CD4-positive, alpha-beta T cell treated with Interleukin-17A for 4 hours (primary cell): ENCODE measurements around the gene PTPRCAP.
A peak's percentile ranks its signal among the peaks of the same experiment; 100 is the strongest.
"Not testable (repeated sequence)": the region's sequence is repeated elsewhere in the genome, so short reads cannot be mapped to it uniquely, and the experiment has no call there.

Experiments used
- DNase-seq: peaks from one replicate; pipeline ENCODE4 v3.0.0-alpha.2; 2020; ENCODE audit warnings: mixed read lengths

PTPRCAP gene, protein sequence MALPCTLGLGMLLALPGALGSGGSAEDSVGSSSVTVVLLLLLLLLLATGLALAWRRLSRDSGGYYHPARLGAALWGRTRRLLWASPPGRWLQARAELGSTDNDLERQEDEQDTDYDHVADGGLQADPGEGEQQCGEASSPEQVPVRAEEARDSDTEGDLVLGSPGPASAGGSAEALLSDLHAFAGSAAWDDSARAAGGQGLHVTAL

DNA sequence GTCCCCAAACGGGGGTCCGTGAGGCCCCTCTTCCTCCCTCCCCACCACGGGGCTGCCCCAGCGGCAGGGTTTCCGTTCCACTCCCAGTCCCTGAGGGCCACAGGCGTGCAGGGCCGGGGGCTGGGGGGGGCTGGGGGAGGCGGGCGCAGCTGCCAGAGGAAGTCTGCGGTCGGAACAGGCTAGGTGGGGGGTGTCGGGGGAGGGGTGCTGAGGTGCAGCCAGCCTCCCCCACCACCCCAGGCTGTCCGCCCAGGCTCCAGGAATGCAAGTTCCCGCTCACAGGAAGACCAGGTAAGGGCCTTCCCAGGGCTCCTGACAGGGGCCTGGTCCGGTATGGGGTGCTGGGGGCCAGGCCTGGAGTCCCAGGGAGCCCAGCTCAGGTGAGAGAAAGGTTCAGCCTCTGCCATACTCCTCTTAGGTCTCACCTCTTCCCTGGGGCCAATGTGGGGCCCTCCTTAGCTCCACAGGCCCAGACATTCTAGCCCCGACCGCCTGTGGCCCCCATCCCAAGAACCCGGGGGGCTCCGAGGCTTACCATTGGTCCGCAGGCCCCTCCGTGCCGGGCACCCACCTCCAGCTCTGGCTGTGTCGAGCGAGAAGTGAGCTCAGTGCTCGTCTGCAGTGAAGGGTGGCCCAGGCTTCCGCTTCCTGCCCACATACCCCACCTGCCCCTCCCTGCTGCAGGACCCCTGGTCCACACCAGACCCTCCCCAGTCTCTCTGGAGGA, at the start of gene PTPRCAP:
TSS of gene PTPRCAP (minus strand) at position 601 of the 727 bp plus-strand sequence. CDS start at position 538, 63 bp downstream.
- DNase-seq, result peak; percentile 91

DNA sequence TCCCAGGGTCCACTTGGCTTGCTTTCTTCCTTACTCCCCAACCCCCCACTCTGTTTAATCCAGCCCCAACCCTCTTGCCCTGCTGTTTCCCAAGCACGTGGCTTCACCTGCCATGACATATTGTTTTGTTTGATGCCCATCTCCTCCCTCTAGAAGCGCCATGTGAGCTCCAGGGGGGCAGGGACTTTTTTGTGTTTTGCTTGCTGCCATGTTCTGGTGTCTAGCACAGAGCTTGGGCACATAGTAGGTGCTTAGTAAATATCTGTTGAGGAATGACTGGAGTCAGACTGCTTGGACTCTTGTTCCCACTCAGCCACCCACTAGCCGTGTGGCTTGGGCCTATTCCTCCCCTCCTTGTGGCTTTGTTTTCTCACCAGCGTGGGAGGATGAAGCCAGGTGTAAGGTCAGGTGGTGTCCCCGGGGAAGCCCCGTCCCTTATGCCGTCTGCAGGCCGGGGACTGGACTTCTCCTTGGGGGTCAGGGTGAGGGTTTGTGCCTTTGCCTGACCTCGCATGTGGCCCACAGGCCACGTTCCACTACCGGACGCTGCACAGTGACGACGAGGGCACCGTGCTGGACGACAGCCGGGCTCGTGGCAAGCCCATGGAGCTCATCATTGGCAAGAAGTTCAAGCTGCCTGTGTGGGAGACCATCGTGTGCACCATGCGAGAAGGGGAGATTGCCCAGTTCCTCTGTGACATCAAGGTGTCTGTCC, 49.2 kb upstream of the PTPRCAP start:
- no peak for DNase-seq

DNA sequence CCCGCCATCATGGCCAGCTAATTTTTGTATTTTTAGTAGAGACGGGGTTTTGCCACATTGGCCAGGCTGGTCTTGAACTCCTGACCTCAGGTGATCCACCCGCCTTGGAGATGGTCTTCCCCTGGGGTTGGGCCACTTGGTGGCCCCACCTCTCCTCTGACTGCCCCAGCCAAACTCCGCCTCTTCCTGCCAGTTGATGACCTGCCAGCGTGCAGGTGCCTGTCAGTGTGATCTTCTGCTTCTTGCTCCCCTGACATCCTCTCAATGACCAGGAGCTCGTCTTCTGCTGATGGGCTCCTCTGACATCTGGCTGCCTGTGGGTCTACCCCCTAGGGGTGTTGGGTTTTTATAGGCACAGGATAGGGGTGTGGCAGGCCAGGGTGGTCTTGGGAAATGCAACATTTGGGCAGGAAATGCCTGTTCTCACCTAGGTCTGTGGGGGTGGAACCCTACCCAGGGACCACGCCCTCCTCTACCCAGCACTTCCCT, 48.4 kb upstream of the PTPRCAP start:
- DNase-seq, result peak; percentile 58

DNA sequence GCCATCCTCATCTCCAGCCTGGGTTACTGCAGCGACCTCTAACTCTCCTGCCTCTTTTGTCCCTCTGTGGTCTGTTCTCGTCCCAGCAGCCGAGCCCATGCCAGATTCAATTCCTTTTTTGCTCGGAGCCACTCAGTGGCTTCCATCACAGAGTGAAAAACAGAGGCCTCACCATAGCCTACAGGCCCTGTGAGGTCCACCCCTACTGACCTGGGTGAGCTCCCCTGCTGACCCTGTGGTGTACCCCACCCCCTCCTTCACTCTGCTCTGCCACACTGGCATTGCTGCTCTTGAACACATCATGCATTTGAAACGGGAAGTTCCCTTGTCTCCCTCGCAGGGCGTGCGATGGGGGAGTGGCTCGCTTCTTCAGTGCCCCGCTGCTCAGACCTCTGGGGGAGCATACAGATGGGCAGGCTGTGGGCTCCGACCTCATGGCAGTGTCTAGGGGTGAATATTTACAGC, 47.4 kb upstream of the PTPRCAP start:
- DNase-seq, result peak; percentile 65

DNA sequence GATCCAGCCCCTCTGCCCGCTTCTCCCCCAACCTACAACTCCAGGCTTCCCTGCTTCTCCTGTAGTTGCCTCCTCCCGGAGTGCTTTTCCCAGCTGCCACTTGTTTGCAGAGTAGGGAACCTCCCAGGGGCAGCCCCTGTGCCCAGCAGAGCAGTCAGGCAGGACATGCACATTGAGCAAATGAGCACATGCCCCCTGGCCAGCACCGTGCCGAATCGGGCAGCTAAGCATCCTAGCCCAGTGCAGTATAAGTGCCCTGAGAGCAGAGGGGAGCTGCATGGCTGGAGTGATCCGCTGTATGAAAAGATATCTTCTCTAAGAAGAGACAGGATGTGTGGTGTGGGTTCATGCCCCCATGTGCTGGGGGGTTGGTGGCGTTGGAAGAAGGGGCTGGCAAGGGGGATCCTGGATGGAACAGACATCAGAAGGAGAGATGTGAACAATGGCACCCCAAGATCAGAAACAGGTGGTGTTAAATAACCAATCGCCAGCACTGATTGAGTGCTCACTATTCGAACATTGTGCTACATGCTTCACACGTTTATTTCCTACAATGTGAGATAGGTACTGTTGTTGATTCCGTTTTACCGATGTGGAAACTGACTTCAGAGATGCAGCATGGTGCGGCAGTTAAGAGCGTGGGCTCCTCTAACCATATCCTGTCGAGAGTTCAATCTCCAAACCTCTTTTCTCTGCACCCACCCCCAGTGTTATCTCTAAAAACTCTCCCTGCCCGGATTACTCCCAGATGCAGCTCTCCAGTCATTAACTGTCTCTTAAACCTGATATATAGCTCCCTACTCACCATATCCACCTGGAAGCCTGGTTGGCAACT, 46.6 kb upstream of the PTPRCAP start:
- peak; percentile 58 for DNase-seq

DNA sequence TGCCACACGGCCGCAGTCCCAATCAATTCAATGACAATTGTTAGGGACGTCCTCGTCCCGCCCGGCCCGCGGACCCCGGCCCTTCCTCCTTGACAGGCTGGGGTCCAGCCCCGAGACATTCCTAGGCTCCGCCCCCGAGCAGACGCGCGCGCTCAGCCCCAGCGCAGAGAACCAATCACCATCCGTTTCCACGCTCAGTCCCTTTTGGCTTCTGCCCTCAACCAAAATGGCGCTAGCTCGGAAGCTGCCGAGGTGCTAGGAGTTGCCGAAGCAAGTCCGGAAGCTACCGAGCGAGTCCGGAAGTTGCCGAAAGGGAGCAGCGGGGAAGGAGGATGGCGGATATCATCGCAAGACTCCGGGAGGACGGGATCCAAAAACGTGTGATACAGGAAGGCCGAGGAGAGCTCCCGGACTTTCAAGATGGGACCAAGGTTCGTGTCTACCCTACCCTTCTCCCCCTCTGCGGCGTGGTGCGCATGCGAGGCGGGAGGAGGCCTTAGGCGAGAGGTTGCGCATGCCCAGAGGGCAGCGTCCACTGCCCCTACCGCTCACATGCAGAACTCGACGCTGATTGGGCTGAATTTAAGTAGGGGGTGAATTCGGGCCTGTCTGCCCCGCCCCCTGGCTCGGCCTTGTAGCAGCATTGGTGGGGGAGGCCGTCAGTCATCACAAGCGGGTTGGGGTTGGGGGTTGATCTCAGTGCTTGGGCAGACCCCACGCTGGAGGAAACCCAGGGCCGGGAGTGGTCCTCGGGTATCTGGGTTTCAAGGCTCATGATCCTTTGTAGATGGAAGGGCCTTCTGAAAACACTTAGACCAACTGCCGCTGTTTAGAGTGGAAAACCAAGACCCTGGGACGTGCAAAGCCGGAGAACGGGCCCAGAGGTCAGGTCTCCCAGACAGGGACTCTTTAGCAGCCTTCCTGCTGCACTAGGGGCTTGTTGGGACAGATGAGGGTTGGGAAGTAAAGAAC, 45.6 kb upstream of the PTPRCAP start, which contains the start of gene AIP:
TSS of gene AIP (plus strand) at position 200 of the 972 bp plus-strand sequence. CDS start at position 333, 133 bp downstream.
- peak; percentile 96 for DNase-seq

DNA sequence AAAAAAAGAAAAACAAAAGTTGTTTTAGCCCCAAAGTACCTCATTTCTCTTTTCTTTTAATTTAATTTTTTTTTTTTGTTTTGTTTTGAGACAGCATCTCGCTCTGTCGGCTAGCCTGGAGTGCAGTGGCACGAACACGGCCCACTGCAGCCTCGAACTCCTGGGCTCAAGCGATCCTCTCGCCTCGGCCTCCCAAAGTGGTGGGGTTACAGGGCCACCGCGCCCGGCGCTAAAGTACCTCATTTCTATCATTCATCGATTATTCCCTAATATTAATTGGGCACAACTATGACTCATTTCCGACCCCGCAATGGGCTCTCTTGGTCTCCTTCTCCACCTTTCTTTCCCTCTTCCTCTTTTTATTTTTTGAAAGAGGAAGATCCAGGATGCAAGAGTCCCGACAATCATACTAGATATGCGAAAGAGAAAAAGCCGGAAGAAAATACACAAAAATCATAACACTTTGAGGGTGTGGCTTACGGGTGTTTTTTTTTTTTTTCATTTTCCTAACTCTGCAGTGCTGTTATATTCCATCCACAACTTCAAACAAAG, 44.9 kb upstream of the PTPRCAP start:
- no peak for DNase-seq

DNA sequence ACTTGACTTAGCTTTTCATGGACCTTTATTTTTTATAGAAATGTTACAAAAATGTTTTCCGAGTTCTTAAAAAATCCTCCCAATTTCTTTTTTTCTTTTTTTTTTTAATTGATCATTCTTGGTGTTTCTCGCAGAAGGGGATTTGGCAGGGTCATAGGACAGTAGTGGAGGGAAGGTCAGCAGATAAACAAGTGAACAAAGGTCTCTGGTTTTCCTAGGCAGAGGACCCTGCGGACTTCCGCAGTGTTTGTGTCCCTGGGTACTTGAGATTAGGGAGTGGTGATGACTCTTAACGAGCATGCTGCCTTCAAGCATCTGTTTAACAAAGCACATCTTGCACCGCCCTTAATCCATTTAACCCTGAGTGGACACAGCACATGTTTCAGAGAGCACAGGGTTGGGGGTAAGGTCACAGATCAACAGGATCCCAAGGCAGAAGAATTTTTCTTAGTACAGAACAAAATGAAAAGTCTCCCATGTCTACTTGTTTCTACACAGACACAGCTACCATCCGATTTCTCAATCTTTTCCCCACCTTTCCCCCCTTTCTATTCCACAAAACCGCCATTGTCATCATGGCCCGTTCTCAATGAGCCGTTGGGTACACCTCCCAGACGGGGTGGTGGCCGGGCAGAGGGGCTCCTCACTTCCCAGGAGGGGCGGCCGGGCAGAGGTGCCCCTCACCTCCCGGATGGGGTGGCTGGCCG, 40.0 kb upstream of the PTPRCAP start:
- DNase-seq, result not testable (repeated sequence)

DNA sequence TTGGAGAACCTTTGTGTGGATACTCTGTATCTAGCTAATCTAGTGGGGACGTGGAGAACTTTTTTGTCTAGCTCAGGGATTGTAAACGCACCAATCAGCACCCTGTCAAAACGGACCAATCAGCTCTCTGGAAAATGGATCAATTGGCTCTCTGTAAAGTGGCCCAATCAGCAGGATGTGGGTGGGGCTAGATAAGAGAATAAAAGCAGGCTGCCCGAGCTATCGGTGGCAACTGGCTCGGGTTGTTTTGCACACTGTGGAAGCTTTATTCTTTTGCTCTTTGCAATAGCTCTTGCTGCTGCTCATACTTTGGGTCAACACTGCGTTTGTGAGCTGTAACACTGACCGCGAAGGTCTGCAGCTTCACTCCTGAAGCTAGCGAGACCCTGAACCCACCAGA, 39.2 kb upstream of the PTPRCAP start:
- DNase-seq, result not testable (repeated sequence)

DNA sequence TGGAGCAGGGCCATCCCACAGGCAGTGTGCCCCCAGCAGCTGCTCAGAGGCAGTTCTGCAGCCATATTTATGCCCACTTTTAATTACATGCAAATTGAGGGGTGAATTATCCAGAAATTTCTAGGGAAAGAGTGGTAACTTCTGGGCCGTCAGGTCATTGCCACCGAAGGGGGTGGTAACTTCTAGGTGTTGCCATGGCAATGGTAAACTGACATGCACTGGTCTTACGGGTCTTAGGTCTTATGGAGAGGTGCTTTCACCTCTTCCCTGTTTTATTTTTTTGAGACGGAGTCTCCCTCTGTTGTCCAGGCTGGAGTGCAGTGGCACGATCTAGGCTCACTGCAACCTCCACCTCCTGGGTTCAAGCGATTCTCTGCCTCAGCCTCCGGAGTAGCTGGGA, 35.4 kb upstream of the PTPRCAP start:
- no peak for DNase-seq

DNA sequence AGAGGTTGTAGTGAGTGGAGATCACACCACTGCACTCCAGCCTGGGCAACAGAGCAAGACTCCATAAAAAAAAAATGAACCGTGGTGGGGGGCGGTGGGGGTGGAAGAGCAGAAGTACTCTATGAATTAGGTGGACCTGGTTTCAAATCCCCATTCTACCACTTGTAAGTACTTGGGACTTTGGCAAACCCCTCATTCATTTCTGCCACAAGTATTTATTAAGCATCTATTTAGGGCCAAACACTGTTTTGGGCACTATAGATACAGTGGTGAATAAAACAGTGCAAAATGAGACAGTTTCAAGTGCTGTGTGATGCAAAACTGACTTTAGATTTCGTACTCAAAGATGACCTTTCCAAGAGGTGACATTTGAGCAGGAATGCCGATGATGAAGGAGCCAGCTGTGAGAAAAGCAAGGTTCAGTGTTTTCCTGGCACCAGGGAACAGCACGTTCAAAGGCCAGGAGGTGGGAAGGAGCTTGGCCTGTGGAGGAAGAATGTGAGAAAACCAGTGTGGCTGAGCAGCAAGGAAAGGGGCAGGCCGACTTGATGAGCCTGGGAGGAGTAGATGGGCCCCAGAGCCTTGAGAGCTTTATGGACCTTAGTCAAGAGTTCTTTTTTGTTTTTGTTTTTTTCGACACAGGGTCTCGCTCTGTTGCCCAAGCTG, 33.0 kb upstream of the PTPRCAP start:
- no peak for DNase-seq

DNA sequence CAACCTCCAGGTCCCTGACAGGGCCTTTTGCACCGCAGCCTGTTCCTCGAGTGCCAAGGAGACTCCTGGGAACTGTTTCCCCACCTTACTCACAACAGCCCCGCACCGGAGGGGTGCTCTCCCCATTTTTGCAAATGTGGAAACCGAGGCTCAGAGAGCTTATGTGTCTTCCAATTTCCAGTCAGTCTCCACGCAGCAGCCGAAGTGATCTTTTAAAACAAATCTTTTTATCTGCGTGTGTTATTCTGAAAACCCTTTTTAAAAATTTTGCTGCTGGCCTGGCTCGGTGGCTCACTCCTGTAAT, 32.0 kb upstream of the PTPRCAP start:
- no peak for DNase-seq

DNA sequence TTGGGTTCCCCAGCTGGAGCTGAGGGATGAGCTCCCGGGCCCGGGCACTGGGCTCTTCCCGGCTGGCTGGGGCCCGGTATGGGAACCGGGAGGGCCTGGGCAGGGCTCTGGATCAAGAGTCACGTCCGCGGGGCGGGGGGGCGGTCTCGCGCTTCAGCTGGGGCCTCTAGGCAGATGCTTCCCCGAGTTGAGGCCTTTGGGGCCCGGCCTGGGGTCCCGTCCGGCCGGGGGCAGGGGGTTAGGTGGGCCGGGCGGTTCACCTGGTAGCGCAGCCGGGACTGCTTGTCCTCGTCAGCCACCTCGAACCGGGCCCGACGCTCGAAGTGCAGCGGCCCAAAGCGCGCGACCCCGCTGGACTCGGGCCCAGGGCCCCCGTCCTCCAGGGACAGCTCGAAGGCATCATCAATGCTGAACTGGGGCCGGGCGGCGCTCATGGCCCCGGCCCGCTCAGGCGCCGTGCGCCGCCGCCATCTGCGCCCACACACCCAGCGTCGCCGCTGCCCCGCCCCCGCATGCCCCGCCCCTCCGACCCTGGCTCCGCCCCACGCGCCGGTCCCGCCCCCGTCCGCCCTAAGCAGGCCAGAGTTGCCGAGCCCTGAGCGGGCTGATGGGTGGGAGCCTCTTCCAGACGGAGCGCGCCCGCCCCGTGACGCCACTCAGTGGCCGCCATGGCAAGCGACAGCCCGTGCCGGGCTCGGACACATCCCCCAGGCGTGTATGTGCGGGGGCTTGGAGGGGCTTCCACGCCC, 31.5 kb upstream of the PTPRCAP start, which contains the start of gene TMEM134:
TSS of gene TMEM134 (minus strand) at position 493 of the 749 bp plus-strand sequence. CDS start at position 434, 59 bp downstream.
- DNase-seq, result peak; percentile 92

DNA sequence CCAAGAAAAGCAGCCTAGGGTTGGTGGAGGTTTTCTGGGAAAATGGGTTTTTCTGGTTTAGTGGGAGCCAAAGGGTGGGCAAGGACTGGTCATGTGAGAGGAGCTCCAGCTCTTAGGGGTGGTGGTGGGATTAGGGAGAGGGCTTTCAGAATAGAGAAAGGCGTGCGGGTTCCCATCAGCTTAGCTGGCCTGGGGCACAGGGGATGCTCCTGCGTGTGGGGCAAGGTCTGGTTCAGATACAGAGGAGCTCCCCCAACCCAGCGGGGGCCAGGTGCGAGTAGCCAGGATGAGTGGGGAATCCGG, 30.9 kb upstream of the PTPRCAP start:
- DNase-seq, result peak; percentile 44

DNA sequence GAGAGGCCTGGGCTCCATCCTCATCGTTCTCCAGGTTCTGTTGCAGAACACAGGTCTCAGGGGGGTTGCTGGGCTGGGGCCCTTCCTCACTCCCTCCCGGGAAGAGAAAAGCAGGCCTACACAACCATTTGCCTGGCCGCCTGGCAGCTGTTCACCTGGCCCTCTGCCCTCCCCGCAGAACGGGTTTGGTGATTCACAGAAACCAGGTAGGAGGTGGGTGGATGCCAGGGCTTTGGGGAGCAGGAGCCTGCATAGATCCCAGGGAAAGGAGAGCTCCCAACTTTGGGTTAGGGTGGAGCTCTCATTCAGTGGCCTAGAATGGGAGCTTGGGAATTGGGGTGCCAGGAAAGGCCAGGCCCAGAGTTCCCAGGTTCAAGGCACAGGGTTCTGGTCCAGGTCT, 30.6 kb upstream of the PTPRCAP start:
- DNase-seq, result peak; percentile 42

DNA sequence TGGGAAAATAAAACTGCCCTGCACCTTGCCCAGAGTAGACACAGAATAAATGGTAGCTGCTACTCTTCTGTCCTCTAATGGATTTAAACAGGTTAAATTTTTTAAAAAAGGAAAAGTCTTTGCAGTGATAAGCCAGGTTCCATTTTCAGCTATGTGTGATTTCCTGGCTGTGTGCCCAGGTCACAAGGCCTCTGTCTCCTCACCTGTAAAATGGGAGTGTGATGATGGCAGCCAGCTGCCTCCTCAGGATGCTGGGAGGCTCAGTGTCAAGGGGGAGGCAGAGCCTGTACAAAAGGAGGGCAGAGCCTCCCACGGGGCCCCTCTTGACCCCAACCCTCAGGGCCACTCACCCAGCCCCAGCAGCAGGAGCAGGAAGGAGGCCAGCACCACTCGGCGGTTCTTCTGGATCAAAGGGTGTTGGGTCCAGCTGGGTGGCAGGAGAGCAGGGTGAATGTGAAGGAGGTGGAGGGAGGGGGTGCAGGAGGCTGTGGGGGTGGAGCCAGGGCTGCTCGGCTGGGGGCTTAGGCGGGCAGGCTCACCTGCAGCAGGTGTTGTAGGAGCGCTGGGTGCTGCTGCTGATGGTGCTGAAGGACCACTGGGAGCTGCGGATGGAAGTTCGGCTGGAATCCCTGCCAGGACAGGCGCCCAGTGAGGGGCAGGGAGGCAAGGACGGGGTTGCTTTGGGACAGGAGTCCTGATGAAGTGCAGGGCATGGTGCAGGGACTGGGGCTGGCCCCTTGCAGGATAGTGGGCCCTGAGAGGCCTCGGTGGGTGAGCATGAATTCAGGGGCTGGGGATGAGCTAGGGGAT, 29.7 kb upstream of the PTPRCAP start:
- no peak for DNase-seq

DNA sequence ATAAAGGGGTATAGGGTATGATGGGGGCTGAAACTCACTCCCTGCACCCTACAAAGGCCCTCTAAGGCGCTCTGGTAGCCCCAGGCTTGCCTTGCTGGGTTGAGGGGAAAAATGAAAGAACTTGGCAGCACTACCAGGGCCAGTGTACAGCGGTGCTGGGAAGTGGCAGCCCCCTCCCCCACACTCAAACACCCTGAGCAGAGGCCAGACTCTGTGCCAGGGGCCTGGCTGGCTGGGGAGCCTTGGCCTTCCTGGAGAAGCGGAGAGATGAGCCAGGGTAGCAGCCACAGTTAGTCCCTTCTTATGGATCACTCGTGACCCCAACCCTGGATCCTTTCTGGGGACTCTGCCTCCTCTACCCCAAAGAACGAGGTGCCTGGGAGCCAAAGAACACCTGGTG, 28.9 kb upstream of the PTPRCAP start:
- no peak for DNase-seq

DNA sequence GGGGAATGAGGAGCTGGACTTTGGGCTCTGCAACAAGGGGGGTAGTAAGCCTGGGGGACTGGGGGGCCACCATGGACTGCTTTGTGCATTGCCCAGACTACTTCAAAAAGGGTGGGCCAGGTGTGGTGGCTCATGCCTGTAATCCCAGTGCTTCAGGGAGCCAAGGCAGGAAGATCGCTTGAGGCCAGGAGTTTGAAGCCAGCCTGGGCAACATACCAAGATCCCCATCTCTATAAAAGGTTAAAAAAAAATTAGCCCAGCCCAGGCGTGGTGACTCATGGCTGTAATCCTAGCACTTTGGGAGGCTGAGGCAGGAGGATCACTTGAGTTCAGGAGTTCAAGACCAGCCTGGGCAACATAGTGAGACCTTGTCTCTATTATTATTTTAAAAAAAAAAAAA, 28.0 kb upstream of the PTPRCAP start:
- DNase-seq, result not testable (repeated sequence)
